Measurements from ENCODE around the gene OSBPL2.

The OSBPL2 gene

DNA sequence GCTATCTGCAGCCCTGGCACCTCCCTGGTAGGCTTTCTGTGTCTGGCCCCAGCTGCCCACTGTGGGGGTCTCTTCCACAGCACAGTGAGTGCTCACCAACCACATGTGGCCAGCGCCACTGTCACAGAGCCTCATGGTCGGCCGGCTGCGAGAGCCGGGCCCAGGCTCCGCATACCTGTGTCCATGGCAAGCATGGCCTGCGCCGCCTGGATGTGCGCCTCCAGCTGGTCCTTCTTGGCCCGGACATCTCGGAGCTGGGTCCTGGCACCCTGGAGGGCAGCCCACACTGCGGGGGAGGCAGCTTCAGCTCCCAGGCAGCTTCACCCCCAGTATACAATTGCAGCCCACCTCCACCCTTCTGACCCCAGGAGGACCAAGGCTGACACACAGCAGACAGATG lies 77.5 kb downstream of the OSBPL2 start:
- DNase-seq, result no peak

DNA sequence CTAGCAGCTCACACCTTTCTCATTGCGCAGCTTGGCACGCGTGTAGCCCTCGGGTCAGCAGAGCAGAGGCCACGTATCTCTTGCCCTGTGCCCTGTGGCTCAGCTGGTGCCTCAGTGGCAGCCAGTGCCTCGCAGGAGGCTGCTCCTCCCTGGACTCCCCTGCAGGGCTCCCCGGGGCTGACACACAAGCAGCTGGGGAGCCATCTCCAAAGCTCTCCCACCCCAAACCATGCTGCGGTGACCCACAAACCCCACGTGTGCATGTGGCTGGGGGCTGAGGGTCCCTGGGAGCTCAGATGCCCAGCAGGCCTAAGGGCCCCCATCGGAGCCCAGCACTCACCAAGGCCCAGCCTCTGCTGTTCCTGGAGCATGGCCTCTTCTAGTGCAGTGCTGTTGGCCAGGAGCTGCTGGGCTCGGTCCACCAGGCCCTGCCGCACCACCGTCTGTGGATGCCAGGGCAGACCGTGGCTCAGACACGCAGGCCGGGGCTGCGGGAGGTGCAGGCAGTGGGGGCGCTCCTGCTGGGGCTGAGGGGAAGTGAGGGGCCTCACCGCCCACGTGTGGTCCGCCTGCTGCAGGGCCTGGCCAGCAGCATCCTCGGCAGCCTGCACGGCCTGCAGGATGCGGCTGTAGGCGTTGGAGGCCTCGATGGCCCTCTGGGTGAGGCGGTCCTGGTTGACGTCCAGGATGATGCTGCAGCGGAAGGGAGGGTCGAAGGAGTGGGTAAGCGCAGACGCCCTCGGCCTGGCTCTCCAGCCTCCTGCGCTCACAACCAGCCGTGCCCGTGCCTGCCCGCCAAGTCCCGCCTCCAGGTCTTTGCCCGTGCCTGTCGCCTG lies 78.2 kb downstream of the OSBPL2 start:
- DNase-seq, result no peak

DNA sequence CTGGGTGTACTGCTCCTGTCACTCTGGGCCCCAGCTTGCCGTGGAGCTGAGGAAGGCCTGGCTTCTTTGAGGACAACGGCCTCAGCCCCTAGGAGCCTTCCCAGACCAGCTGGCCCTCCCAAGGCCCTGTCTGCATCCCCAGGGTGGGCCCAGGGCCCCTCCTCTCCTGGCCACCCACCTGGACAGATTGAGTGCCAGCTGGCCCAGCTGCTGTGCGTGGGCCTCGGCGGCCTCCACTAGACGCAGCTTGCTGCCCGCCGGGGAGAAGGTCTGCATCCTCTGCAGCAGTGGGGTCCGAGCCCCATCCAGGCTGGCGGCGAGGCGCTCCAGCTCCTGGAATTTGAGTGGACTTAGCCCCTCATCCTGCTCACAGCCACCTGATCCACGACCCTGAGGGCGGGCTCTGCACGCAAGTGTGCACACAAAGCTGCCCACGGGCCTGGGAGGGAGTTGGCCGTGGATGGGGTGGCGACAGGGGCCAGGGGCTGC lies 78.9 kb downstream of the OSBPL2 start:
- DNase-seq, result no peak

GRCh38 chr20:62318400-62319345 lies 80.4 kb downstream of the OSBPL2 start:
- DNase-seq, result no peak

DNA sequence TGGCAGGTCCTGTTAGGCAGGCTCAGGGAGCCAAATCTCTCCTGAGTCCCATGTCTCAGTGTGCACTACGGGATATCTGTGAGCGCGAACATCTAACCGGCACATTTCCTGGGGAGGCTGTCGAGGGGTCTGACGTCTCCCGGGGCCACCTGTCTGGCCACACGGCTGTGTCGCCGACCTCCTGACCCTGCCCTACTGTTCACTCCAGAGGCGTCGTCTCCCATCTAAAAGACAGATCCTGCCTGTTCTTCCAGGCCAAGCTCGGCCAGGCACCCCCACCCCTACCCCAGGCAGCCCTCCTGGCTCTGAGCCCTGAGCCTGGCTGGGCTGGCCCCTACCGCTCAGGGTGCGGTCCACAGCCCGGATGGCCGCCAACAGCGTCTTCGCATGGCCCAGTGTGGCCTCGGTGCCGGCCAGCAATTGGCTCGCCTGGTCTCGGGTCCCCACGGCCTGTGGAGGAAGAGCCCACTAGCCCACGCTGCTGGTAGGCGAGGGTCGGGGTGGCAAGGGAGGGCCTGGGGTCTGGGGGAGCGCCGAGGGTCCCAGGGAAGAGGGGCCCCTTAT lies 81.1 kb downstream of the OSBPL2 start:
- DNase-seq, result no peak

- DNase-seq, result no peak
Observed at GRCh38 chr20:62320581-62321354, 82.4 kb downstream of the OSBPL2 start.

DNA sequence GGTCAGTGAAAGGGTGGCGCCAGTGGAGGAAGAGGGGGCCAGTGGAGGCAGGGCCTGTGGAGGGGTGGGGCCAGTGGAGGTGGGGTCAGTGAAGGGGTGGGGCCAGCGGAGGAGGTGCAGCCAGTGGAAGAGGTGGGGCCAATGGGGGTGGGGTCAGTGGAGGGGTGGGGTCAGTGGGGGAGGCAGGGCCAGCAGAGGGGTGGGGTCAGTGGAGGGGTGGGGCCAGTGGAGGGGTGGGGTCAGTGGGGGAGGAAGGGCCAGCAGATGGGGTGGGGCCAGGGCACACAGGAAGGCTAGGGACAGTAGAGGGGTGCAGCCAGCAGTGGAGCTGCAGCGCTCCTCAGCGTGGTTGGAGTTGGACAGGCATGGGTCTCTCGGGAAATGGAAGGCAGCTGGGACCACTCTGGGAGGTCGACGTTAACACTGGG lies 83.2 kb downstream of the OSBPL2 start:
- DNase-seq, result no peak

DNA sequence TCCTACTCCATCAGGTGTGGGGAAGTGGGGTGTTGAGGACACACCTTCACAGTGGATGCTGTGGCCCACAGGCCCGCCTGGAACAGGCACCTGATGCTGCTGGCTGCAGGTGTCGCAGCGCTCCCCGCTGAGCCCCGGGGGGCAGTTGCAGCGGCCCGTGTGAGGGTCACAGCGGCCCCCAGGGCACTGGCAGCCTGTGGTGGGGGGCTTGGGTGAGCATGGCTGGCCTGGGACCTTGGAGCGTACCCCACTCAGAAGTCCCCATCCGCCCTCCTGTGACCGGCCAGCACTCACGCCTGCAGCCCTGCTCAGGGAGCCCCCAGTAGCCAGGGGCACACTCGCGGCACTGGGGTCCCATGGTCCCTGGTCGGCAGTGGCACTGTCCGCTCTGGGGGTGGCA lies 83.7 kb downstream of the OSBPL2 start:
- DNase-seq, result no peak

- no peak for DNase-seq
Observed at GRCh38 chr20:62322492-62323041, 84.2 kb downstream of the OSBPL2 start.

DNA sequence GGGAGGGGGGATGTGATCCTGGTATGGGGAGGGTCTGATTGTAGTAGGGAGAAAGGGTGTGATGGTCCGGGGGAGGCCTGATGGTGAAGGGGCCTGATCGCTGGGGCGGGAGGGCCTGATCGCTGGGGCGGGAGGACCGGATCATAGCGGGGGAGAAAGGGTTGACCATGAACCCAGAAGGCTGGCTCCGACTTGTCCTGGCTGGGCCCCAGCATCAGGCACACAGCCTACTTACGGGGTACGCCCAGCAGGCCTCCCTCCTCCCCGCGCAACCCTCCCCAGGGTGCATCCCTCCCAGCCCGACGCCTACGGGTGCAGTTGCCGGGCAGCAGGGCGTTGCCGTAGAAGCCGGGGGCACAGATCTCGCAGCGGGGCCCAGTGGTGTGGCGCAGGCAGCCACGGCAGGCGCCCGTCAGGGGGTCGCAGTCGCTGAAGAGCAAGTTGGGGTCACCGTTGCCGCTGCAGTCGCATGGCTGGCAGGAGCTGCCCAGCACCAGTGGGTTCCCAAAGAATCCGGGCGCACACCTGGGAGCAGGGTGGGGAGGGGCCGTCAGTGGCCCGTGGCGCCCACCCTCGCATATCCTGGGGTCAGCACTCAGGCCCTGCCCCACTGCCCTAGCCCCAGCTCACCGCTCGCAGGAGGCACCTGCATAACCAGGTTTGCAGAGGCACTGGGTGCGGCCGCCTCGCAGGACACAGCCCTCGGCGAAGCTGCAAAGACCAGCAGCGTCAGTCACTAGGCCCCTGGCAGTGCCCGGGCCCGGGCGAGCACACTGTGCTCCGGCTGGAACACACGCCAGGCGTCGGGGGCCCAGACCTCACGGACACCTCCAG lies 85.0 kb downstream of the OSBPL2 start:
- DNase-seq, result no peak

- DNase-seq, result no peak
Observed at GRCh38 chr20:62323980-62324906, 85.9 kb downstream of the OSBPL2 start.

DNA sequence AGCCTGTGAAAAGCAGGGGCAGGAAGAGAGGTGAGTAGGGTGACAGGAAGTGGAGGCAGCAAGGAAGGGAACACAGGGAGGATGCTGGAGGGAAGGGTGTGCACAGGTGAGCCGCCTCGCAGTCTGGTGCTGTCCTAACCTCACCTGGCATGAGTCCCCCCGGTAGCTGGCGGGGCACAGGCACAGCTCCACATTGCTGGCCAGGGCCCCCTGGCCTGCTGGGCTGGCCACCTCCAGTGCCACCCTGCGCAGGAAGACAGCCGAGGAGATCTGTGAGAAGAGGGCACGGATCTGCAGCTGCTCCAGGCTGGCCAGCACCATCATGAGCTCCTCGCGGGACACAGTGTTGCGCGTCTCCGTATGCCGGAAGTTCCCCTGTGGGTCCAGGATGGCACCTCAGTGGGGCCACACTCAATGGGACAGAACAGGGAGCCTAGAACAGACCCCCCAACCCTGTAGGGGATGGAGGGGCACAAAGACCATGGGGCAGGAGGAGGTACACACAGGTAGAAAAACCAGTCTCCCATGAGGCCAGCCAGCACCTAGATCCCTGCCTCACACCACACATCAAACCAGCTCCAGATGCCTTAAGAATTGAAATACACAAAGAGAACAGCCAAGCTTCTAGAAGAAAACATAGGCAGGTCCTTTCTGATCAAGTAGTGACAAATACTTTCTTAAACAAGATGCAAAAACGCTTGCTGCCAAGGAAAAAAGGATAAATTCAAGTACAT lies 87.0 kb downstream of the OSBPL2 start:
- no peak for DNase-seq

- DNase-seq, result no peak
Observed at GRCh38 chr20:62326559-62326958, 88.2 kb downstream of the OSBPL2 start.

- DNase-seq, result no peak
Observed at GRCh38 chr20:62326959-62327725, 88.8 kb downstream of the OSBPL2 start.

- DNase-seq, result no peak
Observed at GRCh38 chr20:62327726-62328495, 89.6 kb downstream of the OSBPL2 start.

DNA sequence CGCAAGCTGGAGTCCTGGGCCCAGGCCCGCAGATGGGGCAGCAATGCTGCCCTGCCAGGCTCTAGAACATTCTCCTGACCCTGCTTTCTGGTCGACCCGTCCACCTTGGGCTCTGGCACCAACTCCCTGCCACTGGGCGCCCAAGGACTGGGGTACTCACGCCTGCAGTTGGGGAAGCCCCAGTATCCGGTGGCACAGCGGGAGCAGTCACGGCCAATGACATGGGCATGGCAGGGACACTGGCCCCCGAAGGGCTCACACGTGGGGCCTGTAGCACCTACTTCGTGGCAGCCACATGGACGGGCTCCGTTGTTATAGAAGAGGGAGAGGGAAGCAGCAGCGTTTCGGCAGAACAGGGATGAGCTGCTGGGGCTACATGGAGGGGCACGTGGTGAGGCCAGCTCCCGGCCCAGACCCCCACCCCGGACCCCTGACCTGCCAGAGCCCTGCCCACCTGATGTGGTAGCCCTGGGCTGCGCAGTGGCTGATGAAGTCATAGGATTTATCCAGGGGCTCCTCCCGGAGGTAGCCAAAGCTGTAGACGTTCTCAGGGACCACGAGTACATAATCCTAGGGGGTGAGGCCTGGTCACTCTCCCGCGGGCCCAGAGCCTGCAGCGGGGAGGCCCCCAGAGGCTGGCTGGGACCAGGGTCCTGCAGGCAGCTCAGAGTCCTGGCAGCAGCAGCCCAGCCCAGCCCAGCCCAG lies 90.5 kb downstream of the OSBPL2 start:
- no peak for DNase-seq
